ENCODE data around the gene UBE2S.
"Not testable (repeated sequence)": the region's sequence is repeated elsewhere in the genome, so short reads cannot be mapped to it uniquely, and the experiment has no call there.

UBE2S gene

GRCh38 chr19:55407550-55407799, at the start of gene UBE2S:
UBE2S (minus strand) TSS chr19:55407788; CDS start chr19:55407589, 199 bp downstream.
- not testable (repeated sequence) for DNase-seq

- DNase-seq: no peak
Measured at GRCh38 chr19:55456347-55456746, 48.8 kb upstream of the UBE2S start.

GRCh38 chr19:55455576-55456235, 48.1 kb upstream of the UBE2S start:
- DNase-seq: no peak

DNA sequence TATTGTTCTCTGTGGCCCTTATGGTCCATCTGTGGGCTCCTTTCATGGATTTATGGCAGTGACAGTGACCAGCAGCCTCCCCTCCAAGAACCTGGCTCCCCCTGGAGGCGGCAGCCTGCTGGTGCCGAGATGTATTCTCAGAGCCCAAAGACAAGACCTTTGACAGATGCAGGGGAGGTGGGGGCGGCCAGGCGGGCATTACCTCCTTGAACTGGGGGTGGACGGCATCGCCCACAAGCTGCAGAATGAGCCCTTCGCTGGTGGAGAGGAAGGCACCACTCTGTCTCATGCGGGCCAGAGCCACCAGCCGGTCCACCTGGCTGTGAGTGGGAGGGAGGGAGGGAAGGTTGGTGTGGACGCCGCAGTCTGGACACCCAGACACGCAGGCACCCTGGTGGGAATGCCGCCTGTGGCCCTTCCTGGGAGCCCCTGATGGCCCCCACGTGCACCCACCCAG, 47.2 kb upstream of the UBE2S start:
- peak; percentile 63 for DNase-seq

- DNase-seq: no peak
Measured at GRCh38 chr19:55453511-55454260, 46.1 kb upstream of the UBE2S start.

GRCh38 chr19:55452749-55453346, 45.3 kb upstream of the UBE2S start:
- DNase-seq: peak; percentile 65

DNA sequence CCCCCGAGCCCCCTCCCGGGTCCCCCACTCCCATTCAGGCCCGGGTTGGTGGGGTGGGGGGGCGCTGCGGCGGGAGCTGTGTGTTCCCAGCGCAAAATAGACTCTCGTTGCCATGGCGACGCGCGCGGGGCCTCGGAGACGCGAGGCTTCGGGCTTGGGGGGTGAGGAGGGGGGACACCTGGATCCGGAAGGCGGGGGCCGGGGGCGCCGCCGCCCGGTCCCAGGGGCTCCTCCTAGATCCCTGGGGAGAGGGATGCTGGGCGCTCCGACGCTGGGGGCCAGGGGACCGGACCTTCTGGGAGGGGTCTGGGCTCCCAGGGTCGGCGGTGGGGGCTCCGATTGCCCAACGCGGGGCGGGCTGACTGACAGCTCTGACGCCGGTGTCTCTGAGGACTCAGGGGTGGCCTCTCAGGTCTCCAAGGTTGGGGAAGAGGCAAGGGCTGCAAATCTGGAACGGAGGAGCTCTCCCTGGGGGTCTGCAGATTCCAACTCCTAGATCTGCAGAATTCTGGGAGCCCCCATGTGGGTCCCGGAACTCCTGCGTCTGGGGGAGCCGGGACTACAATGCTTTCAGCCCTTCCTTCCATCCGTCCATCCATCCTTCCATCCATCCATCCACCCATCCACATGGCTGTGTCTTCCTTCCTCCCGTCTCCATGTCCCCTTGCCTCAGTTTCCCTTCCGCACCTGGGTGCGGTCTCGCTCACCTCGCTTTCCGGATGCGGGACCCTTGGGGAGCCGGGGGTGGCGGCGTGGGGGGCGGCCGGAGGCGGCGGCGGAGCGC, 44.6 kb upstream of the UBE2S start:
- peak; percentile 44 for DNase-seq

DNA sequence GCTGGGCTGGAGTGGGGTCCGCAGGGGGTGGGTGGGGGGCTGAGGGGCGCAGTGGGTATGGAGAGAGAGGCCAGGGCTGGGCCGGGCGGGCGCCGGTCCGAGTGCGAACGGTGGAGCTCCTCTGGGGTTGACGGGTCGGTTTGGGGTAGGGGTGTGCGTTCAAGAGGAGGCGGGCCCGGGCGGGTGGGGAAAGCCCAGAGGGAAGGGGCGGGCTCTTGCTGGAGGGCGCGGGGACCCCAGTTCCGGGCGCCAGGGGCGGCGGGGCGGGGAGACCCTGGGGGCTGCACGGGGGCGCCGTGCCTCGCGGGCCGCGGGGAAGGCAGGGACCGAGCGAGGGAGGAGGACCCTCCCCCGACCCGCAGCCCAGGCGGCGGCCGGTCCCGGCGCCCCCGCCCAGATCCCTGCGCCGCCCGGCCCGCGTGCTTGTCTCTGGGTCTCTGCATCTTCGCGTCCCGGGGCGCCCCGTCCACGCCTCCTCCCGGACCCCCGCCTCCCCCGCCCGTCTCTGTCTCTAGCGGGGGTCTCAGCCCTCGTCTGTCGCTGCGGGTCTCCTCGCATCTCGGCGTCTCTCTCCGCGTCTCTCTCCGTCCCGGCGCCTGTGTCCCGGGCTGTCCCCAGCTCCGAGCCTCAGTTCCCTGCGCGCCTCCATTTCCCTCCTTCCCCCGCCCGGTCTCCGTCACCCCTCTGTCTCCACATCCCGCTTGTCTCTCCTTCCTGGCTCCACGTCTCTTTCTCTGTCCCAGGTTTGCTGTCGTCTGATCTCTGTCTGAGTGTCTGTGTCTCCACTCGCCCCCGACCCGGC, 43.8 kb upstream of the UBE2S start:
- no peak for DNase-seq

DNA sequence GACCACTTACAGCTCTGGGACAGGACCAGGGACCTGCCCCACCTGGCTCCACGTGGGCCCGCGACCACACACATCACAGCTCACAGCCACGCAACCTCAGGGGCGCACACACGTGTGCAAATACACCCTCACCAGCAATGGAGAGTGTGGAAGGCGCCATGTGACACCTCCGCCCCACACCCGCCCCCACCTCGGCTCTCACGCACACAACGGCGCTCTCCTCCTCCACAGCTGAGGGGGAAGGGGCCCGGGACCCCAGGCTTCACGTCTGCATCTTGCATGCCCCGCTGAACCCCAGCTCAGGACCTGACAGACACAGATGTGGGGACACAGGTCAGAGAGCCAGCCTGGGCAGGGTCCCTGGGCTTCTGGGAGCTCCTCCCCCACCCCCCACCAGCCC, 41.9 kb upstream of the UBE2S start:
- no peak for DNase-seq

GRCh38 chr19:55448175-55448490, 40.5 kb upstream of the UBE2S start:
- DNase-seq: not testable (repeated sequence)

DNA sequence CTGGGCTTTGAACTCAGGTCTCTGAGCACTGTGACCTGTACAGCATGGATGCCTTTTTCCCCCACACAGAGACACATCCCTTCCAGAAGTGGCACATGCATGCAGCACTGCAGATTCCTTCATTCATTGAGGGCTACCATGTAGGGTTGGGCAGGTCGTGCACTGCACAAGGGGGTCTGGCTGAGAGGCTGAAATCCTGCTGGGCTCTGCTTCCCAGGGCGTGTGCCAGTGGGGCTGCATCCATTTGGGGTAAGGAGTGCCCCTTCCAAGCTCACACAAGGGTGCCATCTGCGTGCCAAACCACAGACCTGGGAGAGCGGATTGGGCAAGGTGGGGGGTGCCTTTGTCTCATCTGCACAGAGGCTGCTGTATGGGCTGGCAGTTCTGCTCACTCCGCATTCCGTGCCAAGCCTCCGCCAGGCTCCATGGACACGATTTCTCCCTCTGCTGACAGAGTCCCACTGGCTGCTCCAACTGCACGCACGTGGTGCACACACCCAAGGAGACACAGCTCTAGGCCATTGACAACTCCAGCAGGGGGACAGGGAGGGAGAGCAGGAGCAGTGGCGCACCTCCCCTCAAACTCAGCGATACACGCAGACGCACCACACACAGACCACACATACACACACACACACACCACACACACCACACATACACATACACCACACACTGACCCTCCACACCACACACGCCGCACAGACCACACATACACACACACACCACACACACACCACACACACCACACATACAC, 40.0 kb upstream of the UBE2S start:
- DNase-seq: no peak

- DNase-seq: no peak
Measured at GRCh38 chr19:55446060-55446459, 38.5 kb upstream of the UBE2S start.

GRCh38 chr19:55444646-55445045, 37.1 kb upstream of the UBE2S start:
- no peak for DNase-seq

GRCh38 chr19:55443824-55444480, 36.4 kb upstream of the UBE2S start:
- no peak for DNase-seq

- DNase-seq: no peak
Measured at GRCh38 chr19:55443045-55443823, 35.6 kb upstream of the UBE2S start, which contains the start of gene SHISA7. SHISA7 (minus strand) TSS chr19:55443300; CDS start chr19:55442863, 437 bp downstream.

GRCh38 chr19:55442372-55442961, 34.9 kb upstream of the UBE2S start:
- DNase-seq: no peak

DNA sequence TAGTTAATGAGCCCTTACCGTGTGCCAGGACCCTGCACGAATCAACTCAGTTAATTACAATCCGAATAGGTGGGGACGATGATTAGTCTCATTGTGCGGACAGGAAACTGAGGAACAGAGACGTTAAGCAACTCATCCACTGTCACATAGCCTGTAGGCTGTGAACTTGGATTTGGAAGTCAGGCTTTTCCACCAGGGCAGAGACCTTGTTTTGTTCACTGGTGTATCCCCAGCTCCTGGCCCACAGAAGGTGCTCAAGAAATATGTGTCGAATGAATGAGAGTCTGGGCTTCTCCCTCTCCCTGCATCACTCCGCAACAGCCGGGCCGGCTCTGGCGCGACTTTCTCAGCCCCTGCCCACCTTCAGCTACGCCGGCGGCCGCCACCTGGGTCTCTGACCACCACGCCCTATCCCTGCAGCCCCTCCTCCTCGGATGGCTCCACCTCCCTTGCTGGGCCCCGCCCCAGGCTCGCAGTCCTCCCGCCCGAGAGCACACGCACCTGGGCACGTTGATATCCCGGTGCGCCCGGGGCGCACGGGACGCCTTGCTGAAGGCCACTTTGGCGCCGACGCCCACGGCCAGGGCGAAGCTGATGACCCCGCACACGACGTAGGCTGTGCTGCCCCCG, 34.2 kb upstream of the UBE2S start:
- DNase-seq: no peak

GRCh38 chr19:55441319-55441691, 33.7 kb upstream of the UBE2S start:
- no peak for DNase-seq

GRCh38 chr19:55440411-55441105, 33.0 kb upstream of the UBE2S start:
- no peak for DNase-seq

All from activated T-cell treated with anti-CD3 and anti-CD28 coated beads, Interleukin-2, amount 50 U/mL, for 1 hour (primary cell).